CD4-positive, alpha-beta memory T cell (primary cell): Measurements from ENCODE around the gene PLAAT3. TPM values are rescaled to one million over a fixed set of nuclear protein-coding genes. Genes with fewer than 3 reads are reported as not detected.
"Not testable (repeated sequence)": the region's sequence is repeated elsewhere in the genome, so short reads cannot be mapped to it uniquely, and the experiment has no call there.

ENCODE experiments used
- CTCF ChIA-PET: fragments of 350-600 bp; sonication (Branson Sonifier 250); formaldehyde crosslinking; loops from one replicate; lab custom pipeline; 2021; ENCODE audit warnings: inconsistent platforms; ENCODE audit not compliant: partially characterized antibody; lab: Charles Lee
- POLR2A ChIA-PET: fragments of 350-600 bp; sonication (Branson Sonifier 250); formaldehyde crosslinking; loops from one replicate; lab custom pipeline; 2021; ENCODE audit not compliant: partially characterized antibody; lab: Charles Lee
- DNase-seq, 5 donors: peaks; one replicate each; pipeline versions ENCODE4 v3.0.0 to v3.0.0-alpha.2; 2020 to 2022; ENCODE audit warnings: mixed read lengths in 1 of 5
- H3K27ac ChIP-seq: one replicate; pipeline ENCODE4 v1.7.0; 2013; ENCODE audit warnings: low read depth, low read length
- H3K27me3 ChIP-seq: 2 replicates; pipeline ENCODE4 v1.7.0; 2013; ENCODE audit warnings: mild to moderate bottlenecking, low read length, moderate library complexity; ENCODE audit not compliant: insufficient read depth
- H3K36me3 ChIP-seq: 2 replicates; pipeline ENCODE4 v1.7.0; 2013; ENCODE audit warnings: mild to moderate bottlenecking, low read length, moderate library complexity; ENCODE audit not compliant: insufficient read depth
- H3K4me1 ChIP-seq: 2 replicates; pipeline ENCODE4 v1.7.0; 2013; ENCODE audit warnings: mild to moderate bottlenecking, low read length, moderate library complexity; ENCODE audit not compliant: insufficient read depth
- H3K4me3 ChIP-seq, 2 donors: one replicate each; pipeline ENCODE4 v1.7.0; 2013; ENCODE audit warnings: low read length in 2 of 2, mild to moderate bottlenecking in 1 of 2
- H3K9me3 ChIP-seq, 2 donors: one replicate each; pipeline ENCODE4 v1.7.0; 2013; ENCODE audit warnings: low read length in 2 of 2, control low read depth in 1 of 2; ENCODE audit not compliant: control insufficient read depth in 1 of 2
- H3K27ac Mint-ChIP-seq, 7 donors: one replicate each; pipeline ENCODE4 v1.8.0; 2020 to 2021; ENCODE audit warnings: mixed read lengths in 7 of 7, mild to moderate bottlenecking in 6 of 7, inconsistent platforms in 3 of 7, moderate library complexity in 3 of 7
- H3K27me3 Mint-ChIP-seq, 2 donors: one replicate each; pipeline ENCODE4 v1.8.0; 2020 to 2021; ENCODE audit warnings: mixed read lengths in 2 of 2
- H3K36me3 Mint-ChIP-seq, 2 donors: one replicate each; pipeline ENCODE4 v1.8.0; 2020 to 2021; ENCODE audit warnings: mixed read lengths in 2 of 2, inconsistent platforms in 1 of 2, mild to moderate bottlenecking in 1 of 2
- H3K4me1 Mint-ChIP-seq, 4 donors: one replicate each; pipeline ENCODE4 v1.8.0; 2020 to 2021; ENCODE audit warnings: mixed read lengths in 4 of 4, mild to moderate bottlenecking in 1 of 4
- H3K4me3 Mint-ChIP-seq, 8 donors: one replicate each; pipeline ENCODE4 v1.8.0; 2020 to 2021; ENCODE audit warnings: mixed read lengths in 8 of 8, mild to moderate bottlenecking in 7 of 8, moderate library complexity in 6 of 8, inconsistent platforms in 3 of 8
- H3K9me3 Mint-ChIP-seq, 8 donors: one replicate each; pipeline ENCODE4 v1.8.0; 2020 to 2021; ENCODE audit warnings: mixed read lengths in 8 of 8, mild to moderate bottlenecking in 5 of 8, inconsistent platforms in 3 of 8, moderate library complexity in 1 of 8
- intact Hi-C: fragments of 100-400 bp; cut with micrococcal nuclease; formaldehyde crosslinking; loops from one replicate; pipeline ENCODE4 v1.15.1; 2023
- polyA plus RNA-seq, 2 donors: library from polyadenylated mRNA; unstranded; fragments of 300-500 nt; fragmentation: Illumina TruSeq; gene quantifications; one replicate each; pipeline ENCODE4 v1.2.3, GENCODE V29; 2021
- total RNA-seq, 2 experiments: library from RNA; stranded (reverse); gene quantifications; one replicate each; pipeline ENCODE4 v1.2.3, GENCODE V29; 2021

PLAAT3 gene
- total and polyA plus RNA-seq, 4 experiments from 2014 or later = 3.6 to 9.2 (median 6.1) TPM

- no peak overlapping the region for H3K4me3 Mint-ChIP-seq
- Histone ChIP-seq H3K4me1 (peaks cover 9% of the 10 kb centered on the region), H3K27me3 (no peaks in the 10 kb centered on the region), H3K4me3 (no peak overlapping the region), H3K9me3 (no peaks in the 10 kb centered on the region), H3K36me3 (no peaks in the 10 kb centered on the region), H3K27ac (no peak overlapping the region)
- intact Hi-C loops = no loop called here
- no peaks in the 10 kb centered on the region for H3K27me3 Mint-ChIP-seq
- peaks cover 14 to 16% of the 10 kb centered on the region in 2 donors for H3K36me3 Mint-ChIP-seq
- POLR2A ChIA-PET = no interaction called here
- H3K27ac Mint-ChIP-seq = no peak overlapping the region
- peaks cover under 1 to 13% (median 6%) of the 10 kb centered on the region in 8 donors for H3K9me3 Mint-ChIP-seq
- CTCF ChIA-PET = interaction anchor here (0.7 to 0.9 kb wide), 2 partner anchors 12 to 25 kb away, joined by 3 to 4 read pairs; no protein-coding TSS in a partner anchor
- DNase-seq = no peak
- H3K4me1 Mint-ChIP-seq = peaks cover 11 to 12% (median 11%) of the 10 kb centered on the region in 4 donors
Observed at GRCh38 chr11:63586451-63587166, 27.6 kb downstream of the PLAAT3 start.

GRCh38 chr11:63583357-63583677 lies 30.9 kb downstream of the PLAAT3 start:
- Mint-ChIP-seq H3K27ac (peak overlapping the region in 2 of 7 donors; percentile 0 to 89), H3K4me3 (no peak overlapping the region), H3K4me1 (peaks cover 11 to 12% (median 11%) of the 10 kb centered on the region in 4 donors), H3K36me3 (peaks cover 21% of the 10 kb centered on the region in 2 donors), H3K27me3 (no peaks in the 10 kb centered on the region), H3K9me3 (peaks cover 3 to 40% (median 26%) of the 10 kb centered on the region in 8 donors)
- no peak for DNase-seq
- ChIA-PET POLR2A (interaction anchor here (1.0 to 1.9 kb wide), 2 partner anchors 16 to 22 kb away, joined by 3 to 9 read pairs; no protein-coding TSS in a partner anchor), CTCF (interaction anchor here (1.0 kb wide), 1 partner anchor 9 kb away, joined by 4 read pairs; no protein-coding TSS in a partner anchor)
- no peak overlapping the region for H3K4me3 ChIP-seq
- intact Hi-C loops = no loop called here
- no peaks in the 10 kb centered on the region for H3K36me3 ChIP-seq
- H3K27ac ChIP-seq = no peak overlapping the region
- H3K9me3 ChIP-seq = peaks cover 0 to 9% of the 10 kb centered on the region in 2 donors
- peaks cover 9% of the 10 kb centered on the region for H3K4me1 ChIP-seq
- no peaks in the 10 kb centered on the region for H3K27me3 ChIP-seq

- H3K36me3 ChIP-seq, H3K4me3 Mint-ChIP-seq, CTCF ChIA-PET, H3K27me3 ChIP-seq, DNase-seq, H3K9me3 ChIP-seq, H3K27ac ChIP-seq, H3K4me1 ChIP-seq, POLR2A ChIA-PET, intact Hi-C loops, H3K27me3 Mint-ChIP-seq, H3K4me3 ChIP-seq, H3K27ac Mint-ChIP-seq: not testable (repeated sequence)
- peaks cover 17 to 22% of the 10 kb centered on the region in 2 donors for H3K36me3 Mint-ChIP-seq
- H3K4me1 Mint-ChIP-seq = peaks cover 11 to 12% (median 11%) of the 10 kb centered on the region in 4 donors
- peaks cover 3 to 39% (median 25%) of the 10 kb centered on the region in 8 donors for H3K9me3 Mint-ChIP-seq
Observed at GRCh38 chr11:63581224-63581623, 33.0 kb downstream of the PLAAT3 start.

- H3K9me3 Mint-ChIP-seq = peaks cover 3 to 39% (median 25%) of the 10 kb centered on the region in 8 donors
- H3K27ac ChIP-seq, CTCF ChIA-PET, DNase-seq, H3K9me3 ChIP-seq, H3K27ac Mint-ChIP-seq, H3K4me3 ChIP-seq, POLR2A ChIA-PET, H3K4me3 Mint-ChIP-seq, H3K36me3 ChIP-seq, intact Hi-C loops, H3K27me3 ChIP-seq, H3K27me3 Mint-ChIP-seq: not testable (repeated sequence)
- H3K4me1 Mint-ChIP-seq = peaks cover 24 to 28% (median 25%) of the 10 kb centered on the region in 4 donors
- peaks cover 17 to 27% of the 10 kb centered on the region in 2 donors for H3K36me3 Mint-ChIP-seq
- H3K4me1 ChIP-seq = peaks cover 23% of the 10 kb centered on the region
Observed at GRCh38 chr11:63578882-63579281, 35.4 kb downstream of the PLAAT3 start.

GRCh38 chr11:63574856-63575602 lies 39.2 kb downstream of the PLAAT3 start:
- no peaks in the 10 kb centered on the region for H3K36me3 ChIP-seq
- H3K9me3 Mint-ChIP-seq = peaks cover 0 to 14% (median 5%) of the 10 kb centered on the region in 8 donors
- CTCF ChIA-PET = interaction anchor here (0.6 to 2.3 kb wide), 8 partner anchors 9 to 96 kb away, joined by 3 to 9 read pairs (median 5); partner anchors contain the start of gene PLAAT4
- peak overlapping the region; percentile 4 to 34 for H3K4me3 ChIP-seq
- peak overlapping the region; percentile 36 for H3K27ac ChIP-seq
- no peaks in the 10 kb centered on the region for H3K27me3 Mint-ChIP-seq
- H3K4me1 ChIP-seq = peaks cover 15% of the 10 kb centered on the region
- peaks cover 14 to 22% (median 19%) of the 10 kb centered on the region in 4 donors for H3K4me1 Mint-ChIP-seq
- H3K27ac Mint-ChIP-seq = peak overlapping the region; percentile 25 to 98 (median 90)
- DNase-seq = no peak
- no peaks in the 10 kb centered on the region for H3K27me3 ChIP-seq
- POLR2A ChIA-PET = interaction anchor here (1.1 to 2.1 kb wide), 5 partner anchors 11 to 38 kb away, joined by 3 to 15 read pairs (median 5); partner anchors contain the start of genes PLAAT2 and PLAAT4
- H3K36me3 Mint-ChIP-seq = peaks cover 0 to 10% of the 10 kb centered on the region in 2 donors
- intact Hi-C loops = loop anchor here (5.0 kb wide), 1 partner anchor 37 kb away; the partner anchor contains the start of gene PLAAT3
- H3K9me3 ChIP-seq = peaks cover 0 to 2% of the 10 kb centered on the region in 2 donors
- peak overlapping the region; percentile 84 to 94 (median 89) for H3K4me3 Mint-ChIP-seq

- ChIA-PET POLR2A (interaction anchor here (1.1 to 2.1 kb wide), 6 partner anchors 10 to 43 kb away, joined by 3 to 15 read pairs (median 6); partner anchors contain the start of genes PLAAT2 and PLAAT4), CTCF (interaction anchor here (0.6 to 2.3 kb wide), 8 partner anchors 9 to 95 kb away, joined by 3 to 9 read pairs (median 5); partner anchors contain the start of gene PLAAT4)
- Mint-ChIP-seq H3K27ac (peak overlapping the region; percentile 25 to 98 (median 90)), H3K27me3 (no peaks in the 10 kb centered on the region), H3K4me1 (peaks cover 14 to 22% (median 19%) of the 10 kb centered on the region in 4 donors), H3K36me3 (peaks cover 0 to 10% of the 10 kb centered on the region in 2 donors), H3K4me3 (peak overlapping the region; percentile 84 to 94 (median 89)), H3K9me3 (peaks cover 0 to 8% (median 3%) of the 10 kb centered on the region in 8 donors)
- H3K27me3 ChIP-seq = no peaks in the 10 kb centered on the region
- no peaks in the 10 kb centered on the region for H3K36me3 ChIP-seq
- intact Hi-C loops = loop anchor here (5.0 kb wide), 1 partner anchor 38 kb away; the partner anchor contains the start of gene PLAAT3
- peak overlapping the region; percentile 36 for H3K27ac ChIP-seq
- H3K4me1 ChIP-seq = peaks cover 15% of the 10 kb centered on the region
- DNase-seq = peak in 4 of 5 donors; percentile 27 to 52 (median 34)
- H3K4me3 ChIP-seq = peak overlapping the region; percentile 4 to 34
- H3K9me3 ChIP-seq = no peaks in the 10 kb centered on the region
Observed at GRCh38 chr11:63573881-63574855, 40.1 kb downstream of the PLAAT3 start.
